Gastrocnemius medialis (tissue), 4 donors: ENCODE results near the gene COL10A1. TPM values are rescaled to one million over a fixed set of nuclear protein-coding genes. Genes with fewer than 3 reads are reported as not detected.
"Not testable (repeated sequence)": the region's sequence is repeated elsewhere in the genome, so short reads cannot be mapped to it uniquely, and the experiment has no call there.

Source experiments
- ATAC-seq, 2 donors: fragments of 150-250 bp; one replicate each; pipeline ENCODE4 v1.9.1; 2016
- DNase-seq, 2 donors: peaks; one replicate each; pipeline ENCODE4 v3.0.0-alpha.2; 2019
- H3K27ac ChIP-seq, 4 donors: fragments of 200-600 bp; sonication (generic); 1 replicate in 1 of 4; 2 replicates in 3 of 4; pipeline ENCODE4 v1.5.1; 2016 to 2018; ENCODE audit warnings: mild to moderate bottlenecking in 2 of 4, moderate library complexity in 1 of 4
- H3K27me3 ChIP-seq, 3 donors: fragments of 200-600 bp; sonication (generic) in 2 of 3; 1 replicate in 1 of 3; 2 replicates in 2 of 3; pipeline versions ENCODE4 v1.5.1 to v1.6.0; 2016 to 2019; ENCODE audit warnings: mild to moderate bottlenecking in 1 of 3, moderate library complexity in 1 of 3
- H3K36me3 ChIP-seq, 2 donors: fragments of 200-600 bp; sonication (generic) in 1 of 2; one replicate each; pipeline ENCODE4 v1.5.1; 2017 to 2018
- H3K4me1 ChIP-seq, 2 donors: fragments of 200-600 bp; sonication (generic) in 1 of 2; one replicate each; pipeline ENCODE4 v1.5.1; 2016 to 2017; ENCODE audit warnings: mild to moderate bottlenecking in 2 of 2
- H3K4me3 ChIP-seq, 4 donors: fragments of 200-600 bp; sonication (generic) in 3 of 4; 1 replicate in 1 of 4; 2 replicates in 3 of 4; pipeline ENCODE4 v1.5.1; 2016 to 2019; ENCODE audit warnings: mild to moderate bottlenecking in 2 of 4
- H3K9me3 ChIP-seq, 3 donors: fragments of 200-600 bp; sonication (generic) in 2 of 3; 1 replicate in 1 of 3; 2 replicates in 2 of 3; pipeline ENCODE4 v1.5.1; 2016 to 2019
- POLR2A ChIP-seq, 2 donors: fragments of 450-650 bp; IDR thresholded peaks; one replicate each; pipeline ENCODE4 v1.6.1; 2017; ENCODE audit warnings: antibody characterized with exemption in 2 of 2, mild to moderate bottlenecking in 2 of 2, moderate library complexity in 2 of 2
- in situ Hi-C, 4 donors: fragments of 200-750 bp; cut with MboI; loops; one replicate each; pipeline versions ENCODE4 v1.15.0 to v1.8.0; 2017; ENCODE audit warnings: low sequenced_read_pairs in 4 of 4
- intact Hi-C: fragments of 100-400 bp; cut with DNase I; formaldehyde crosslinking; loops from one replicate; pipeline ENCODE4 v1.15.1; 2023; ENCODE audit warnings: low total_unique reads
- total RNA-seq, 4 donors: library from RNA; depleted of rRNA; stranded (reverse); fragments of >200 nt; gene quantifications; one replicate each; pipeline versions ENCODE4 v1.1.0 to v1.2.3, GENCODE V29; 2016
- TF ChIP-seq, protein P1 (sequence below), 5 experiments: fragments of 450-650 bp in 3 of 5; fragments of 200-600 bp in 2 of 5; sonication (generic) in 2 of 5; IDR thresholded peaks in 4 of 5; conservative IDR thresholded peaks in 1 of 5; 1 replicate in 4 of 5; 2 replicates in 1 of 5; pipeline ENCODE4 v1.5.1; 2016 to 2019; ENCODE audit warnings: antibody characterized with exemption in 5 of 5, mild to moderate bottlenecking in 3 of 5, moderate library complexity in 3 of 5

COL10A1 gene
- total RNA-seq, 4 donors from 2014 or later: not detected

DNA sequence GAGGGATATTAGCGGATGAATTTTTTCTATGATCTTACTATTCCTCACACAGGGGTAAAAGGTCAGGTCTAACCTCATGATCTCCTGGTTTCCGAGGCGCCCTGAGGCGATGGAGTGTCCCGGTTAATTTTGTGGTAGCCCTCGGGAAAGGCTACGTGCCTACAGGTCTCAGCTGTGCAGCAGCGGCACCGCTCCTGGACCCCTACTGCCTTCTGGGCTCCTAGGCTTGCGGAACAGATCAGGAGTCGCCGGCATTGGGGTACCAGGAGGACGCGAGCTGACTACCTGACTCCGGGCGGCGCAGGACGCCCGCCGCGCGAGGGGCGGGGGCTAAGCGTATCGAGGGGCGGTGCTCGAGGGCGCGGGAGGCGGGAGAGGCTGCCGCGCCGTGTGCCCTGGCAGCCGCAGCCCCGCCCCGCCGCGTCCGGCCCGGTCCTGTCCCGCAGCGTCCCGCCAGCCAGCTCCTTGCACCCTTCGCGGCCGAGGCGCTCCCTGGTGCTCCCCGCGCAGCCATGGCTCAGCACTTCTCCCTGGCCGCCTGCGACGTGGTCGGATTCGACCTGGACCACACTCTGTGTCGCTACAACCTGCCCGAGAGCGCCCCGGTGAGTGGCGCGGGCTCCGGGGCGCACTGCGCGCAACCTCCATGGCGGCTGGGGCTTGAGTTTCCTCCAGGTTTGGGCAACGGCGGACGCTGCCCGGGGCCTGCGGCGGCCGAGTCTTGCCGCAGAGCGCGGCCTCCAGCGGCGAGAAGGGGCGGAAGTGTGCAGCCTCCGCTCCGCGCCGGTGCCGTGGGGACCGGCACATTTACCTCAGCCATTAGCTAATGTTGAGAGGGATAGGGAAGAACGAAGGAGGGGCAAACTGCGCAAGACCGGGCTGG lies 25.3 kb downstream of the COL10A1 start, which contains the start of gene NT5DC1:
Gene NT5DC1, plus strand, starts transcription at position 435 of the 883 bp plus-strand sequence. Its CDS starts 78 bp downstream, at position 513.
- in situ Hi-C loops (no loop called here), intact Hi-C loops (loop anchor here (1.0 to 5.0 kb wide), 3 partner anchors 43 to 179 kb away; partner anchors contain the start of gene TSPYL1)
- ATAC-seq: peak; percentile 93 to 94
- no peaks in the 10 kb centered on the region for H3K27me3 ChIP-seq
- H3K36me3 ChIP-seq: no peaks in the 10 kb centered on the region
- DNase-seq: peak; percentile 69 to 77
- peak within 1 kb of the TSS; percentile 86 to 96 (median 90) for H3K27ac ChIP-seq
- H3K4me3 ChIP-seq: peak within 1 kb of the TSS; percentile 60 to 85 (median 72)
- H3K9me3 ChIP-seq: no peaks in the 10 kb centered on the region
- H3K4me1 ChIP-seq: peaks cover 41 to 48% of the 10 kb centered on the region in 2 donors
- TF ChIP-seq POLR2A (IDR thresholded peaks at IDR 0.05): peak; percentile 47 to 64
- TF ChIP-seq, protein P1, sequence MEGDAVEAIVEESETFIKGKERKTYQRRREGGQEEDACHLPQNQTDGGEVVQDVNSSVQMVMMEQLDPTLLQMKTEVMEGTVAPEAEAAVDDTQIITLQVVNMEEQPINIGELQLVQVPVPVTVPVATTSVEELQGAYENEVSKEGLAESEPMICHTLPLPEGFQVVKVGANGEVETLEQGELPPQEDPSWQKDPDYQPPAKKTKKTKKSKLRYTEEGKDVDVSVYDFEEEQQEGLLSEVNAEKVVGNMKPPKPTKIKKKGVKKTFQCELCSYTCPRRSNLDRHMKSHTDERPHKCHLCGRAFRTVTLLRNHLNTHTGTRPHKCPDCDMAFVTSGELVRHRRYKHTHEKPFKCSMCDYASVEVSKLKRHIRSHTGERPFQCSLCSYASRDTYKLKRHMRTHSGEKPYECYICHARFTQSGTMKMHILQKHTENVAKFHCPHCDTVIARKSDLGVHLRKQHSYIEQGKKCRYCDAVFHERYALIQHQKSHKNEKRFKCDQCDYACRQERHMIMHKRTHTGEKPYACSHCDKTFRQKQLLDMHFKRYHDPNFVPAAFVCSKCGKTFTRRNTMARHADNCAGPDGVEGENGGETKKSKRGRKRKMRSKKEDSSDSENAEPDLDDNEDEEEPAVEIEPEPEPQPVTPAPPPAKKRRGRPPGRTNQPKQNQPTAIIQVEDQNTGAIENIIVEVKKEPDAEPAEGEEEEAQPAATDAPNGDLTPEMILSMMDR (IDR thresholded peaks at IDR 0.05 in 4 of 5, conservative IDR thresholded peaks at IDR 0.05 in 1 of 5): peak; percentile 35 to 60 (median 50)

GRCh38 chr6:116099036-116099435 lies 26.9 kb downstream of the COL10A1 start:
- H3K27ac ChIP-seq: peak overlapping the region in 1 of 4 donors; percentile 0
- intact Hi-C loops: no loop called here
- no peaks in the 10 kb centered on the region for H3K36me3 ChIP-seq
- in situ Hi-C loops: loop anchor here (5.0 kb wide), 1 partner anchor 87 kb away; no protein-coding TSS in a partner anchor
- no peaks in the 10 kb centered on the region for H3K27me3 ChIP-seq
- no peak overlapping the region for H3K4me3 ChIP-seq
- TF ChIP-seq, protein P1 (IDR thresholded peaks at IDR 0.05 in 4 of 5, conservative IDR thresholded peaks at IDR 0.05 in 1 of 5): no peak
- TF ChIP-seq POLR2A (IDR thresholded peaks at IDR 0.05): no peak
- no peaks in the 10 kb centered on the region for H3K9me3 ChIP-seq
- DNase-seq (no peak), ATAC-seq (no peak)
- peaks cover 28 to 35% of the 10 kb centered on the region in 2 donors for H3K4me1 ChIP-seq

DNA sequence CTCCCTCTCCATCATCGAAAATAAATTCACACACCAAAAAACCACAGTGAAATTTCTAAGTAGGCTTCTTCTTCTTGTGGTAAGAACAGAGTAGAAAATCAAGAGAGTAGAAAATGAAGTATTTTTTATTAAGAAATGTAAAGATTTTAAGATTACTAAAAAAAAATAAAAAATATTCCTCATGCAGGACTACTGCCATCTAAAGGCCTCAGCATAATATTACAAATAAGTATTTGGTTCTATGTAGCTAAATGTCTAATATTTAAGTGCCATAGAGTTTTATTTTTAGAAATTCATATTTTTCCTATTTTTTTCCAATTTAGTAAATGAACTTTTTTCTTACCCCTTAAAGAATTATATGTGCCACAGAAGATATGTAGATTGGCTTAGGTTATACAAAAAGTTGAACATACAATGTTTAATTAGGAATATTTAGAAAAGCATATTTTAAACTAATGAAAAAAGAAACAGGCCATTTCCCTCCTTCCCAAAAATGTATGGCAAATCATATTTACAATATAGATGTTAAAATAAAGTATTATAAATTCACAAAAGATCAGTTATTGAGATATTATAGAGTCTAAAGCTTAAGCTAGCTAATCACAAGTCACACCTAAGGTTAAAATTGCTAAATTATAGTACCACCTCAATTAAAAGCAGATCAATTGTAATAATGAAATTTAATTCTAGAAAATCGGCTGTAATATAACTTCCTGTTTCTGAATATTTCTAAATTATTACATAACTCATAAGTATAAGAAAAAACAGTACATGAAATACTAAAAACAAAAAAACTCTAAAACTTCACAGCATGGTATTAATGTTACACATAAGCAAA lies 28.7 kb downstream of the COL10A1 start:
- H3K27ac ChIP-seq: no peak overlapping the region
- no peak overlapping the region for H3K4me3 ChIP-seq
- H3K27me3 ChIP-seq: no peaks in the 10 kb centered on the region
- no peaks in the 10 kb centered on the region for H3K9me3 ChIP-seq
- in situ Hi-C loops (loop anchor here (5.0 kb wide), 1 partner anchor 85 kb away; no protein-coding TSS in a partner anchor), intact Hi-C loops (no loop called here)
- TF ChIP-seq POLR2A (IDR thresholded peaks at IDR 0.05): no peak
- TF ChIP-seq, protein P1 (IDR thresholded peaks at IDR 0.05 in 4 of 5, conservative IDR thresholded peaks at IDR 0.05 in 1 of 5): peak in 4 of 5 experiments; percentile 26 to 65 (median 41)
- H3K4me1 ChIP-seq: peaks cover 17% of the 10 kb centered on the region in 2 donors
- DNase-seq (no peak), ATAC-seq (no peak)
- no peaks in the 10 kb centered on the region for H3K36me3 ChIP-seq

GRCh38 chr6:116096048-116096759 lies 29.7 kb downstream of the COL10A1 start:
- H3K4me3 ChIP-seq, H3K36me3 ChIP-seq, H3K9me3 ChIP-seq, DNase-seq, H3K27me3 ChIP-seq, ATAC-seq, intact Hi-C loops, H3K4me1 ChIP-seq, H3K27ac ChIP-seq: not testable (repeated sequence)
- in situ Hi-C loops: loop anchor here (5.0 kb wide), 1 partner anchor 84 kb away; no protein-coding TSS in a partner anchor
